GM19239 (cell line): Measurements from ENCODE around the gene CSPG4.

ENCODE experiments used
- DNase-seq: peaks from one replicate; pipeline ENCODE4 v3.0.0; 2011; ENCODE audit warnings: low spot score; ENCODE audit not compliant: insufficient read length
- FAIRE-seq: peaks from 2 replicates; lab custom pipeline; 2011; peaks lifted over from hg19 to GRCh38; lab: Jason Lieb, UNC

Gene CSPG4

DNA sequence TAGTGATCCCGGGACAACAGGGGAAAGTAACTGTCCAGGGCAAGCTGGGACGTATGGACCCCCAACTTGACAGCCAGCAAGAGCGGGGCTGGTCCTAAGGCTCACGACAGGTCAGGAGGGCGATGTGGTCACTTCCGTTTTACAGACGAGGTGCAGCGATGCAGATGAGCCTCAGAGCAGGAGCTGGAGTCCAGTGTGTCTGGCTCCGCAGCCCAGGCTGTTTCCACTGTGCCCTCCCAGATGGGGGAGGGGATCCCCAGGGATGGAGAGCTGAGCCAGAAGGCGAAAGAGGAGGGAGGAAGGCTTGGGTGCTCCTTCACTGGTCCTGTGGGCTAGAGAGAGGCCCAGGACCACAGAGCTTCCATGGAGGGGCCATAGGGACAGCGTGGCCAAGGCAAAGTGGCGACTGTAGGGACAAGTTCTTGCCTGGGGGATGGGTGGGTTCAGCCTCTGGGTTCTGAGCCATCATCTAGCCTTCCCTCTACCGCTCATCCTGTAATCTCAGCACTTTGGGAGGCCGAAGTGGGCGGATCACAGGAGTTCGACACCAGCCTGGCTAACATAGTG, 59.2 kb downstream of the CSPG4 start:
- FAIRE-seq, result no peak
- no peak for DNase-seq

DNA sequence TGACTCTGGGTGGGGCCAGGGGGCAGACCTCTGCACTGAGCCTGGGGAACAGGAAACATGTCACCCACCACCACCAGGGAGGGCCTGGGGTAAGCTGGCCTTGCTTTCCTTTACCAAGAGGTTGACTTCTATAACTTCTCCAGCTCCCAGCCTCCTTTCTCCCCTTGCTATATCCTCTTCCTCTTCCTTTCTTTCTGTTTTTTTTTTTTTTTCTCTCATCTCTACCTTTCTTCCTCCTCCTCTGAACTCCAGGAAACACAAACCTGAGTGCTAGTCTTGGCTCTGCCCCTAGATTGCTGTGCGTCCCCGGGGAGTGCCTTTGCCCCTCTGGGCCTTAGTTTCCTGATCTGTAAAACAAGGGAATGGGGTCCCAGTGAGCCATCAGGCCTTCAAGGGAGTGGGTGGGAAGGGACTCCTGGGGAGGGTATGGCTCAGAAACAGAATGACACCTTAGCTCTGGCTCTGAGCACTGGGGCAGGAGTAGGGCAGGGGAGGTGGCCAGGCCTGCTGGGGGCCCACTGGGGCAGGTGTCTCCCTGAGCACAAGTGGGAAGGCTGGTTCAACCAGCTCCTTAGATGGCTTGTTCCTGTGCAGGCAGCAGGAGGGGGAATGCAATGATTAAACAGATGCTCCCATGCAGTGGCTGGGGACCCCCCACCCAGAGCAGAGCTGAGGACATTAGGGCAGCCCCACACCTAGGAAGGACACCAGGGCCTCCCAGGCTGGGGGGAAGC, 60.7 kb downstream of the CSPG4 start:
- DNase-seq (no peak), FAIRE-seq (no peak)

DNA sequence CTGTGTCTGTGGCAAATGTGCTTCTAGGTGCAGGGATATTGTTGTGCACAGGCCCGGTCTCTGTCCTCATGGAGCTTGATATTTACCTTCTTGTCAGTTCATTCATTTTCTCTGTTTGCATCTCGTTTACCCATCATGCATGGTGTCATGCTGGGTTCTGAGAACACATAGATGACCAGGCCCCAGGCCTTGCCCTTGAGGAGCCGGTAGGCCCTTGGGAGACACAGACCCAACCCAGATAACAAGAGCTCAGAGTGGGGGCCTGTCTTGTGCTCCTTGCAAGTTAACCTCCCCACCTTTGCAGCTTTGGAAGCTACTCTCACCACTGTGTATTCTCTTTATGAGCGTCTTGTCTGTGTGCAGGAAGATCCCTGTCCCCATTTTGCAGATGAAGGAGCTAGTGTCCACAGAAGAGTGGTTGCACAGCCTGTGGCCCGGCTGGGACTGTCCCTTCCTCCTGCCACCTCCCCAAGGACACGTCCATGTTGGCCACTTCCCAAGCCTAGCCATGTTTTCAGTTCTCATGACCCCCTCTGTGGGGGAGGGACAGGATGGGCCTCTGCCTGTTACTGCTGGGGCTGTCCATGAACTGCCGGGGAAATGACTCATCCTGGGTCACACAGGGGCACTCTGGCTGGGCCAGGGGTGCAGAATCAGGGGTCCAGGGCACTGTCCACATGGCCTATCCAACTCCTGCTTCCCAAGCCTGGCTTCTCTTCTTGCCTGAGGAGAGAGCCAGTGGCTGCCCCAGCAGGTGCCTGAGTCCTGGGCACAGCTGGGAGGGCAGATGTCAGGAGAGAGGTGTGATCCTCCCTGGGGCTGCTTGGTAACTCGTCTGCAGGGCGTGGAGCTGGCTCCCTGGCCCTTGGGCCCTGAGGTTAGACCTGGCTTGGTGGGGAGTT, 61.5 kb downstream of the CSPG4 start:
- FAIRE-seq (no peak), DNase-seq (no peak)

DNA sequence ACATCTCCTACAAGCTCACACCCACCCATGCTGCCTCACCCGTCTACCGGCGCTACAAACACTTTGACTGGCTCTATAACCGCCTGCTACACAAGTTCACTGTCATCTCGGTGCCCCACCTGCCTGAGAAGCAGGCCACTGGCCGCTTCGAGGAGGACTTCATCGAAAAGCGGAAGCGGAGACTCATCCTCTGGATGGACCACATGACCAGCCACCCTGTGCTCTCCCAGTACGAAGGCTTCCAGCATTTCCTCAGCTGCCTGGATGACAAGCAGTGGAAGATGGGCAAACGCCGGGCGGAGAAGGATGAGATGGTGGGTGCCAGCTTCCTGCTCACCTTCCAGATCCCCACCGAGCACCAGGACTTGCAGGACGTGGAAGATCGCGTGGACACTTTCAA, 62.8 kb downstream of the CSPG4 start:
- DNase-seq (no peak), FAIRE-seq (no peak)

DNA sequence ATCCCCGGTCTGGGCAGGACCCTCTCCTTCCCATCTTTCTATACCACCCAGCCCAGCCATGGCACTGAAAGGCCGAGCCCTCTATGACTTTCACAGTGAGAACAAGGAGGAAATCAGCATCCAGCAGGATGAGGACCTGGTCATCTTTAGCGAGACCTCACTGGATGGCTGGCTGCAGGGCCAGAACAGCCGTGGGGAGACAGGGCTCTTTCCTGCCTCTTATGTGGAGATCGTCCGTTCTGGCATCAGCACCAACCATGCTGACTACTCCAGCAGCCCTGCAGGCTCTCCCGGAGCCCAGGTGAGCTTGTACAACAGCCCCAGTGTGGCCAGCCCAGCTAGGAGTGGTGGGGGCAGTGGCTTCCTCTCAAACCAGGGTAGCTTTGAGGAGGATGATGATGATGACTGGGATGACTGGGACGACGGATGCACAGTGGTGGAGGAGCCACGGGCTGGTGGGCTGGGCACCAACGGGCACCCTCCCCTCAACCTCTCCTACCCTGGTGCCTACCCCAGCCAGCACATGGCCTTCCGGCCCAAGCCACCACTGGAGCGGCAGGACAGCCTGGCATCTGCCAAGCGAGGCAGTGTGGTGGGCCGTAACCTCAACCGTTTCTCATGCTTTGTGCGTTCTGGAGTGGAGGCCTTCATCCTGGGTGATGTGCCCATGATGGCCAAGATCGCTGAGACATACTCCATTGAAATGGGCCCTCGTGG, 63.4 kb downstream of the CSPG4 start:
- DNase-seq (no peak), FAIRE-seq (no peak)

DNA sequence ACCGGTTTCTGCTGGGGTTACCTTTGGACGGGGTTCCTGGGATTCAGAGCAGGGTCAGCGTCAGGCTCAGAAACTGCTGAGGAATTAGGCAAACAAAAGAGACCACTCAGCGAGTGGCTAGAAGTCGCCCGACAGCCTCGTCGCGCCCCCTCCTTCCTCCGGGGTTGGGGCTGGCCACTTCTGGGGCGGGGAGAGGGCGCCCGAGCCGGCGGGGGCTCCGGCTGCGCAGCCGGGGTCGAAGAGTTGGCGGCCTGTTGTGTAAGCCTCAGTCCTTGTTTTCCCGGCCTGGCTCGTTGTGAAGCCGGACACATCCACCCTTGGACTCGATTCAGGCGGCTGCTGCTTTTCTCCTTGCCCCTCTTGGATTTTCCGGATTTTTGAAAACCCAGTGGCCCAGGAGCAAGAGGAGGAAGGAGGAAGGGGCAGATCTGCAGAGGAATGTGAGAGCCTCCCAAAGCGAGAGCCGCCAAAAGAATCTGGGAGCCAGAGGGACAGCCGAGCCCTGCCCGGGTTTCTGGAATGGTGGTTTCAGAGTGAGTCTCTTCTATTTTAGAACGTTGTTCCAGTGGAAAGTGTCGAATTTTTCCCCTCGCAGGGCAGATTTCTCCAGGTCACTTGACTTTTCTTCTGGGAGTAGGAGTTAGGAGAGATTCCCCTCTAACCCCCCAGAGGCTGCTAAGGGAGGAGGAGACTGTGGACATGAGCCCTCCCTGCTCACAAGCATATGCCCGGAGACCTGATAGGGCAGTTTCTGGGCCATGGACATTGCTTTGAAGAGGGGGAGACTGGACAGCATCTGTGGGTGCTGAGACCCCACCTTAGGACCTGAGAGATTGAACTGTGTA, 64.3 kb downstream of the CSPG4 start:
- FAIRE-seq, result no peak
- DNase-seq, result no peak

DNA sequence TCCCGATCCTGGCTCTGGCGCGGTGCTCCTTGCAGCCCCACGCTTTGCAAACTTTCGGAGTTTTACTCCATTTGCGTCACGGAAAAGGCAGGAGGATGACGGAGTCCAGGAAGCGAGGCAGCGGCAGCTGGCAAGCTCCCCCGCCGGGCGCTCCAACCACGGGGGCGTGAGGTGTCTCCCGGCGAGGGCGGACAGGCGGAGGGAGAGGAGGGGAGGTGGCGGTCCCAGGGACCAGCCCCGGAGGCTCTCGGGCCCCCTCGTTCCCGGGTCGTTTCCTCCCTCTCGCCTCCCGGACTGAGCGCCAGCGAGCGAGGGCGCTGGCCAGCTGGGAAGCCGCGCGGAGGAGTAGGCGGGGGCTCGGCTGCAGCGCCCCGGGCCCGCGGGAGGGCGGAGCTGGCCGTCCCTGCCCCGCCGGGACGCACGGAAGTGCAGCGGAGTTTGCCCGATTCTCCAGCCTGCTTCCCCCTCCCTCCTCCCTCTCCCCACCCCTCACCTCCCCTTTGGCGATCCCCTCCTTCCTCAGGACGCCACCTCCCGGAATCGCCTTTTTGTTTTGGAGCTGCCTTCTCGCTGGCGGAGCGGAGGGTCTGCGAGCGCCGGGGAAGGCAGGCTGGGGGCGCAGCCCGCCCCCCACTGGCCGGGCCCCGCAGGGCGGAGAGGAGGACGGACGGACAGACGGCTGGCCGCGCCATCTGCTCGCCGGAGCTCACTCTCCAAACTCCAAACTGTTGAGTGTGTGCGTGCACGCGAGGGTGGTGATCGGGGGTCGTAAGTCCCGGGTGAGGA, 65.1 kb downstream of the CSPG4 start, which contains the start of gene SNX33:
Gene SNX33 (plus strand): TSS at position 543 of the 786 bp plus-strand sequence. CDS start 1,191 bp downstream, outside the sequence.
- FAIRE-seq (peak; percentile 57), DNase-seq (peak; percentile 57)

DNA sequence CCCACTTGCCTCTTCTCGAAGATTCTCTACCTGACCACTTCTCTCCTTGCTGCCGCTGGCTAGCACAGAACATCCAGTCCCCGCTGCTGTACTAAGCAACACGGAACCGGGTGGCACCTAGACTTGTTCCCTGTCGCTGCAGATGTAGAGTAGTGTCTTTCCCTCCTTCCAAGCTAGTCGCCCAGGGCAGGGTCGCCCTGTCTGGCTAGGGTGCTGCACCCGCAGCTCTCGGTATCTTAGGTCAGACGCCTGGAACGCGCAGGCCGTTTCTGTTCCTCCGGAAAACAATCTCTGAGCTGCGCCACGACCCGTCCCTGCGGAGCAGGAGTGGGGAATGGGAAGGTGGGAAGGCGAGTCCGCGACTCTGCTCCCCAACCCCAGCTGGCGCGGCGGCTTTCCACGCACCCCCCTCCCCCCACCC, 65.7 kb downstream of the CSPG4 start:
- DNase-seq, result no peak
- FAIRE-seq, result no peak

DNA sequence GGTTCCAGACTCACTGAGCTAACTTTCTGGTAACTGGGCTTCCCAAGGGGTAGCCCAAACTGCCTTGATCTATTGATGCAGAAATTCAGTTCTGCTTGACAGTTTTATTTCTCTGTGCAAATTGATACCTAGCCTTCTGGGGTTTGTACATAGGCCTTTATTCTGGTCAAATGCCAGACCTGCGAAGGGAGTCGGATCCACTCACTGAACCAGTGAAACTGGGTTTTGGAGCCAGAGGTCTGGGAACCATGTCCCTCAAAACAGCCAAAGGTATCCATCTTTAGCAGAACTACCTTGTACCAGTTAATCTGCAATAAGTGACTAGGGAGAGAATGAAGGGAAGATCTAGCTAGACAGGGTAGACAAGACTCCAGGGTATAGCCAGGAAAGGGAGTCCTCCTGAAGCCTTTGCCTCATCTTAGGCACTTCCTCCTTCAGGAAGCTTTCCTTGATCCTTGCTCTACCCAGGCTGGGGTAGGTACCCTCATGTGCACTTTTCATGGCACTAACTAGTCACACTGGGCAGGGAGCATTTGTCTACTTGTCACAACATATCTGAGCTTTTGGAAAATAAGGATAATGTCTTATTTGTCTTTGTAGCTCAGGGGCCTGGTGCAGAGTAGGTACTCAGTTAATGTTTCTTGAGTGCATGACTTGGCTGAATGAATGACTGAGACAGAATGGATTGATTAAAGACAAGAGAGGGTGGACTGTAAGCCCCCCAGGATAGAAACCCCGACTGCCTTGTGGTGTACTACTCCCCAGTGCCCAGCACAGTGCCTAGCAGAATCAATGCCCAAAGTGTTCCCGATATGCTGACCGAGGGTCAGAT, 66.3 kb downstream of the CSPG4 start:
- DNase-seq (no peak), FAIRE-seq (peak; percentile 21)

DNA sequence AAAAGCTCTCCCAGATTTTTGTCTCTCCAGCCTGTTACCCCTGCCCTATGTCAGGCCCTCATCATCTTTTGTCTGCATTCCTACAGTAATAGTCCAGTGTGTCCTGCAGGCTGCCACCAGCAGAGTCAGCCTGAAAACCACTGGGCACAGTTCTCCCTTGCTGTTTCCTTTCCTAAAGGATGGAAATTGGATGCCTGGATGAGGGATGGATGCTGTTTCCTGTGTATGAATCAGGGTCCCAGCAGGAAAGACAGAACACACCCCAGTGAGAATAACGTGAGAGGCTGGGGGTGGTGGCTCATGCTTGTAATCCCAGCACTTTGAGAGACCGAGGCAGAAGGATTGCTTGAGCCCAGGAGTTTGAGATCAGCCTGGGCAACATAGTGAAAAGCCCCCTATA, 68.3 kb downstream of the CSPG4 start:
- no peak for FAIRE-seq

DNA sequence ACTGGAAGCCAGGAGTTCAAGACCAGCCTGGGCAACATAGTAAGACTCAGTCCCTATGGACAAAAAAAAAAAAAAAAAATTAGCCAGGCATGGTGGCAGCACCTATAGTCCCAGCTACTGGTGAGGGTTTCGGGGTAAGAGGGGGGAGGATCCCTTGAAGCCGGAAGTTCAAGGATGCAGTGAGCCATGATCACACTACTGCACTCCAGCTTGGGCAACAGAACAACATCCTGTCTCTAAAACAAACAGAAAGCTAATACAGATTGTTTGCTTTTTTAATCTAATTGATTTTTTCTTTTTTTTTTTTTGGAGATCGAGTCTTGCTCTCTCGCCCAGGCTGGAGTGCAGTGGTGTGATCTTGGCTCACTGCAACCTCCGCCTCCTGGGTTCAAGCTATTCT, 71.0 kb downstream of the CSPG4 start:
- FAIRE-seq, result no peak
- DNase-seq, result no peak

More for the DNA sequence above, 68.3 kb downstream of the CSPG4 start:
- DNase-seq, result no peak

DNA sequence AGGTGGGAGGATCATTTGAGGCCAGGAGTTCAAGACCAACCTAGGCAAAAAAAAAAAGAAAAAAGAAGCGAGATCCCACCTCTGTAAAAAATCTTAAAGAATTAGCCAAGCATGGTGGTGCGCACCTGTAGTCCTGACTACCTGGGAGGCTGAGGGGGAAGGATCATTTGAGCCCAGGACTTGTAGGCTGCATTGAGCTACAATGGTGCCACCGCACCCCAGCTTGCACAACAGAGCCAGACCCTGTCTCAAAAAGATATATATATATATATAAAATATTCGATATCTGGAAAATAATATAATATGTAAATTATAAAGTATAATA, 71.5 kb downstream of the CSPG4 start:
- FAIRE-seq (no peak), DNase-seq (no peak)

DNA sequence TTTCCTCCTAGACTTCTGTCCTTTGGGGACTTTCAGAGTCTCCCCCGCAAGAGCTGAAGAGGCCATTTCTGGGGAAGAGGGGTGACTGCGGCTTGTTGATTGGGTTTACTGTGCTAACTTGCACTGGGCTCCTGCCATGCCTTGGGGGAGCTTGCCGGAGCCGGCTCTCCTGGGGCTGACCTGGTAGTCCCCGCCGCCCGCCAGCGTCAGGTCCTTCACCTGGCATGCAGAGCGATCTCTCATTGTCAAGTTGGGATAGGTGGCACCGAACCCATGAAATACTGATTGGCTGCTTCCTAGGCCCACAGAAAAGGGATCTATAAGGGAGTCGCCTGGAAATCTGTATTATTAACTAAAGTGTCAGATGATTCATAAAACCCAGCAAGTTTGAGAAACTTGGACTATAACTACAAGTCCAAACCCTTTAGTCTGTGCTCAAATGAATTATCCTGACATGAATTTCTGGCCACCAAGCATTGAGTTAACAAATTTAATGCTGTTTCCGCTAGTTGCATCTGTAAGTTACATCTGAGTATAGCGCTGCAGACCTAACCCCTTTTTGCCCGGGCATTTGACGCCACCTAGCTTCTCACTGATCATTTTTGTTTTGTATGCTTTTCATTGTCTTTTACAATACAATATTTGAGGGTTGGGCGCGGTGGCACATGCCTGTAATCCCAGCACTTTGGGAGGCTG, 72.0 kb downstream of the CSPG4 start:
- FAIRE-seq (peak; percentile 82), DNase-seq (no peak)

DNA sequence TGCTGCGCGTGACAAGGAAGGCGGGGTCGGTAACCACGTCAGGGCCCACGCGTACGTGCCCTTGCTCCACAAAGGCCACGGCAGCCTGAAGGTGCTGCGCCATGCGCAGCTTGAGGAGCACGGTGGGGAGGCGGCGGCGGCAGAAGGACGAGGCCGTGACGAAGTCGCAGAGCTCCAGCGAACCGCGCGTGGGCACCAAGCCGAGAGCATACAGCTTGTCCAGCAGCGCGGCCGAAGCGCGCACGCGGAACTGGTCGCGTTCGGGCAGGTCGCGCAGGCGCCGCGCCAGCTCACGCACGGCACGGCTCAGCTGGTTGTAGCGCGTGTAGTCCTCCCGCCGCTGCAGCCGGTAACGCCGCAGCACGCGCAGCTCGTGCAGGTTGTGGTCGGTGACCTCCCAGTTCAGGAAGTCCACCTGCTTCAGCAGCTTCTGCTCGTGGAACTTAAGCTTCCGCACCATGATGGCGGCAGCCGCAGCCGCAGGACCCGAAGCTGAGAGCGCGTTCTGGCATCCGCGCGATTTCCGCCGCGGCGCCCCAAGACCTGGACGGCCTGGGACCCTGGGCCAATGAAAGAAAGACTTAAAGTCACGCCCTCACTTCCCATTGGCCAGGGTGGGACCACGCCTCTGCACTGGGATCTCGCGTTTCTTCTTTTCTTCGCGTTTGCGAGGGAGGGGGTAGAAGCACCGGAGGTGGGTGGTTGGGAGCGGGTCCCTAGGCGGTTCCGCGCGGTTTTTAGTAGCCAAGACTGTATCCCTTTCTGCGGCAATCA, 72.8 kb downstream of the CSPG4 start, which contains the start of gene IMP3:
Gene IMP3 (minus strand): TSS at position 516 of the 774 bp plus-strand sequence. CDS start 56 bp downstream, at position 460.
- peak; percentile 89 for DNase-seq
- FAIRE-seq, result peak; percentile 99

DNA sequence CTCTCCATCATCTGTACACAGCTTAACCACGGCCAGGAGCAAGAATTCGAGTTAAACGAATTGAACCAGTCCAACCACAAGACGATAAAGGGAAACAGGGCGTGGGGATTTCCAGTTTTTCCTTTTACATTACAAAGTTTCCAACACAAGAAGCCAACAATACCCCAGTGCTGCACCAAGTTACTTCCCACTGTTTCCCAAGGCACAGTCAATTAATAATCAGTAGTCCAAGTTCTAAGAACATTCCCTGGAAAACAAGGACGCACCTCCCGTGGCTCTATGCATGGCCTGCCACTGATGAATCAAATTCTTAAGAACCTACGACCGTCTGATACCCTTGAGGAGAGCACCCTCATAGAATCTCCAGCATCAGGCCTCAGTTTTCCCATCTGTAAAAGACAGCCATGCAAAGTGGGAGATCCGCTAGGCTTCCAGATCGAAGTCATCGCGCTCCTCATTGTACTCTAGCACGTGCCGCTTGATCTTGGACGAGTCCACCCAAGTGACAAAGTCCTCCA, 73.4 kb downstream of the CSPG4 start:
- FAIRE-seq (peak; percentile 84), DNase-seq (no peak)
